H1 (cell line): ENCODE measurements around the gene CTTNBP2. TPM values are rescaled to one million over a fixed set of nuclear protein-coding genes. Genes with fewer than 3 reads are reported as not detected.

Source experiments
- CHD7 ChIP-seq: fragments of 300-600 bp; sonication (generic); IDR thresholded peaks from 2 replicates; pipeline ENCODE4 v1.7.1; 2012; ENCODE audit warnings: low read length, moderate library complexity, mild to moderate bottlenecking, inconsistent platforms; ENCODE audit not compliant: insufficient replicate concordance
- HDAC6 ChIP-seq: IDR thresholded peaks from one replicate; pipeline ENCODE4 v1.7.1; 2012; ENCODE audit warnings: low read depth, mild to moderate bottlenecking, inconsistent platforms, low read length, moderate library complexity
- MAFK ChIP-seq: IDR thresholded peaks from 2 replicates; pipeline ENCODE4 v1.6.1; 2012; ENCODE audit warnings: low read depth, mild to moderate bottlenecking, improper control_type of control experiment, low read length
- POU5F1 ChIP-seq: IDR thresholded peaks from 2 replicates; pipeline ENCODE4 v1.6.1; 2011; ENCODE audit warnings: low read depth, mild to moderate bottlenecking, low read length, moderate library complexity
- RNF2 ChIP-seq: fragments of 200-900, 300-1000 bp; sonication (generic); IDR thresholded peaks from 2 replicates; pipeline ENCODE4 v1.7.1; 2016; ENCODE audit warnings: borderline replicate concordance, low read depth, mild to moderate bottlenecking, antibody characterized with exemption, low read length; ENCODE audit not compliant: poor library complexity, severe bottlenecking; ENCODE audit errors: missing control alignments
- SP2 ChIP-seq: IDR thresholded peaks from 2 replicates; pipeline ENCODE4 v1.6.1; 2012; ENCODE audit warnings: mild to moderate bottlenecking, low read length, inconsistent platforms
- TAF7 ChIP-seq: optimal IDR thresholded peaks from 2 replicates; pipeline ENCODE3; 2011; ENCODE audit warnings: low read depth, mild to moderate bottlenecking, inconsistent platforms, low read length, moderate library complexity, borderline replicate concordance
- TBP ChIP-seq: IDR thresholded peaks from 2 replicates; pipeline ENCODE4 v1.6.1; 2011; ENCODE audit warnings: low read depth, low read length, improper control_type of control experiment
- TCF12 ChIP-seq: IDR thresholded peaks from 2 replicates; pipeline ENCODE4 v1.6.1; 2011; ENCODE audit warnings: low read depth, mild to moderate bottlenecking, low read length
- TEAD4 ChIP-seq: IDR thresholded peaks from 2 replicates; pipeline ENCODE4 v1.6.1; 2012; ENCODE audit warnings: low read depth, low read length, inconsistent platforms, mixed read lengths
- YY1 ChIP-seq: IDR thresholded peaks from 2 replicates; pipeline ENCODE4 v1.6.1; 2011; ENCODE audit warnings: low read depth, mild to moderate bottlenecking, low read length
- polyA plus RNA-seq, 7 experiments: library from polyadenylated mRNA; depleted of rRNA in 3 of 7; stranded (reverse) in 5 of 7; unstranded in 2 of 7; fragments of >200 nt in 5 of 7; fragments of 200-250 nt in 2 of 7; gene quantifications; 1 replicate in 5 of 7; 2 replicates in 1 of 7; 4 replicates in 1 of 7; pipeline versions ENCODE4 v1.2.1 to v1.2.3, GENCODE V29; 2011 to 2013; ENCODE audit warnings: missing spikeins in 2 of 7, mixed read lengths in 2 of 7
- total RNA-seq: library from RNA; stranded (reverse); fragmentation: NEBNext Ultra II Directional; extraction: Animal tissue kit (Norgen Biotek cat#: 25700); gene quantifications from 2 replicates; pipeline ENCODE4 v1.2.1, GENCODE V29; 2021

Gene CTTNBP2
- total and polyA plus RNA-seq, 2 of the 8 experiments (the other 6 are each of a cell fraction or from before 2014, with no cell fraction given) = 15.3 to 35.1 TPM

- peak; percentile 56 for TF ChIP-seq CHD7
- no peak for TF ChIP-seq POU5F1
- TF ChIP-seq MAFK = no peak
- no peak for TF ChIP-seq RNF2
- no peak for TF ChIP-seq YY1
- TF ChIP-seq TAF7 = no peak
- TF ChIP-seq TBP = no peak
- peak; percentile 85 for TF ChIP-seq TEAD4
- no peak for TF ChIP-seq TCF12
- no peak for TF ChIP-seq HDAC6
- no peak for TF ChIP-seq SP2
- TF ChIP-seq, all 59 proteins: peak for 2
Measured at GRCh38 chr7:117674617-117675016, 198.6 kb downstream of the CTTNBP2 start (continued).
